ENCODE results near the gene PXMP2. TPM values are rescaled to one million over a fixed set of nuclear protein-coding genes. Genes with fewer than 3 reads are reported as not detected.

The PXMP2 gene
- total RNA-seq, 1 experiment from 2014 or later = 39.9 TPM

- intact Hi-C loops (cut with micrococcal nuclease; ENCODE audit: unreplicated experiment) = no loop called here
- Mint-ChIP-seq H3K27me3 (ENCODE audit: insufficient read depth, unreplicated experiment) (no peaks in the 10 kb centered on the region), H3K27ac (ENCODE audit: unreplicated experiment) (no peak overlapping the region), H3K4me1 (ENCODE audit: low read depth, unreplicated experiment) (no peaks in the 10 kb centered on the region), H3K9me3 (ENCODE audit: unreplicated experiment) (no peaks in the 10 kb centered on the region), H3K4me3 (ENCODE audit: unreplicated experiment) (no peak overlapping the region), H3K36me3 (ENCODE audit: insufficient read depth, unreplicated experiment) (peaks cover 99% of the 10 kb centered on the region)
- DNase-seq = no peak
- no TSS peak for BruUV-seq (replicated peaks)
- H3K9me3 ChIP-seq = peaks cover under 1% of the 10 kb centered on the region; the same call in 1 of the 2 replicates
- no peaks in the 10 kb centered on the region for H3K4me1 ChIP-seq
- peaks cover 5% of the 10 kb centered on the region for H3K36me3 ChIP-seq (ENCODE audit: control insufficient read depth, insufficient read depth, low read length)
- ChIA-PET CTCF (no interaction called here), POLR2A (no interaction called here)
- no peak overlapping the region for H3K4me3 ChIP-seq (ENCODE audit: low read depth, low read length)
- no peaks in the 10 kb centered on the region for H3K27me3 ChIP-seq (replicated peaks; ENCODE audit: control insufficient read depth, insufficient read depth, low read length)
- TF ChIP-seq, protein P1, sequence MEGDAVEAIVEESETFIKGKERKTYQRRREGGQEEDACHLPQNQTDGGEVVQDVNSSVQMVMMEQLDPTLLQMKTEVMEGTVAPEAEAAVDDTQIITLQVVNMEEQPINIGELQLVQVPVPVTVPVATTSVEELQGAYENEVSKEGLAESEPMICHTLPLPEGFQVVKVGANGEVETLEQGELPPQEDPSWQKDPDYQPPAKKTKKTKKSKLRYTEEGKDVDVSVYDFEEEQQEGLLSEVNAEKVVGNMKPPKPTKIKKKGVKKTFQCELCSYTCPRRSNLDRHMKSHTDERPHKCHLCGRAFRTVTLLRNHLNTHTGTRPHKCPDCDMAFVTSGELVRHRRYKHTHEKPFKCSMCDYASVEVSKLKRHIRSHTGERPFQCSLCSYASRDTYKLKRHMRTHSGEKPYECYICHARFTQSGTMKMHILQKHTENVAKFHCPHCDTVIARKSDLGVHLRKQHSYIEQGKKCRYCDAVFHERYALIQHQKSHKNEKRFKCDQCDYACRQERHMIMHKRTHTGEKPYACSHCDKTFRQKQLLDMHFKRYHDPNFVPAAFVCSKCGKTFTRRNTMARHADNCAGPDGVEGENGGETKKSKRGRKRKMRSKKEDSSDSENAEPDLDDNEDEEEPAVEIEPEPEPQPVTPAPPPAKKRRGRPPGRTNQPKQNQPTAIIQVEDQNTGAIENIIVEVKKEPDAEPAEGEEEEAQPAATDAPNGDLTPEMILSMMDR (IDR thresholded peaks at IDR 0.05; ENCODE audit: insufficient read depth in 1 of 2, low read depth in 1 of 2, low read length in 1 of 2, severe bottlenecking in 1 of 2, unreplicated experiment in 1 of 2) = no peak
These were observed 37.3 kb downstream of the PXMP2 start for GRCh38 chr12:132724506-132725241.

- no peak for DNase-seq
- H3K4me1 Mint-ChIP-seq (ENCODE audit: low read depth, unreplicated experiment) = no peaks in the 10 kb centered on the region
- peaks cover 2% of the 10 kb centered on the region for H3K9me3 Mint-ChIP-seq (ENCODE audit: unreplicated experiment)
- peaks cover 5% of the 10 kb centered on the region for H3K36me3 ChIP-seq (ENCODE audit: control insufficient read depth, insufficient read depth, low read length)
- no peaks in the 10 kb centered on the region for H3K27me3 ChIP-seq (replicated peaks; ENCODE audit: control insufficient read depth, insufficient read depth, low read length)
- peaks cover 98% of the 10 kb centered on the region for H3K36me3 Mint-ChIP-seq (ENCODE audit: insufficient read depth, unreplicated experiment)
- no peaks in the 10 kb centered on the region for H3K4me1 ChIP-seq
- ChIA-PET POLR2A (no interaction called here), CTCF (no interaction called here)
- no peak overlapping the region for H3K27ac Mint-ChIP-seq (ENCODE audit: unreplicated experiment)
- TF ChIP-seq, protein P1 (IDR thresholded peaks at IDR 0.05; ENCODE audit: insufficient read depth in 1 of 2, low read depth in 1 of 2, low read length in 1 of 2, severe bottlenecking in 1 of 2, unreplicated experiment in 1 of 2) = no peak
- H3K4me3 Mint-ChIP-seq (ENCODE audit: unreplicated experiment) = no peak overlapping the region
- H3K9me3 ChIP-seq = peaks cover 5% of the 10 kb centered on the region
- intact Hi-C loops (cut with micrococcal nuclease; ENCODE audit: unreplicated experiment) = no loop called here
- BruUV-seq (replicated peaks) = no TSS peak
- no peaks in the 10 kb centered on the region for H3K27me3 Mint-ChIP-seq (ENCODE audit: insufficient read depth, unreplicated experiment)
- H3K4me3 ChIP-seq (ENCODE audit: low read depth, low read length) = no peak overlapping the region
These were observed 39.0 kb downstream of the PXMP2 start for GRCh38 chr12:132726386-132726785.

DNA sequence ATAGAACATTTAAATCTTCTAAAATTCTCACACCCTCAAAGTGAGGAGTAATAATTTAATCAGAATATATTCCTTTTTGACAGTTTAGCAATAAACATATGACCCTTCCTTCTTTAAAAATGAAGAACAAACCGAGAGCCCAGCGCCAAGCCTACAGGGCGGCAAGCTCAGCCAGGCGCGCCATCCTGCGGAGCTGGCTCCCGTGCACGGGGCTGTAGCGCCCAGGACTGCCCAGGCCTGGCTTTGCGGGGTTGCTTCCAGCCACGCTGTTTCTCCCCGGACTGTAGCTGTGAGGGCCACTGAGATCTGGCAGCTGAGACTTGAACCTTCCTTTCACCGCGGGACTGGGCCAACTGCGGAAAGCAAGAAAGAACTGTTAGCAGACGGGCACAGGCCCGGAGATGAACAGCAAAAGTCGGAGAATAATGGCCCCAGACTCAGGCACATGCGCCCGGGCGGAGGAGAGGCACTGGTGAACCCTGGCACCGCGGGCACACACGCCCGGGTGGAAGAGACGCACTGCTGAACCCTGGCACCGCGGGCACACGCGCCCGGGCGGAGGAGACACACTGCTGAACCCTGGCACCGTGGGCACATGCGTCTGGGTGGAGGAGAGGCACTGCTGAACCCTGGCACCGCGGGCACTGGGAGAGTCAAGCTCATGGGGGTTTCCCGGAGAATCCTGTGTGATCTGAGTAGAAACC is 39.9 kb downstream of the PXMP2 start:
- Mint-ChIP-seq H3K36me3 (ENCODE audit: insufficient read depth, unreplicated experiment) (peaks cover 95% of the 10 kb centered on the region), H3K4me3 (ENCODE audit: unreplicated experiment) (no peak overlapping the region), H3K27me3 (ENCODE audit: insufficient read depth, unreplicated experiment) (no peaks in the 10 kb centered on the region), H3K27ac (ENCODE audit: unreplicated experiment) (no peak overlapping the region), H3K9me3 (ENCODE audit: unreplicated experiment) (peaks cover 10% of the 10 kb centered on the region), H3K4me1 (ENCODE audit: low read depth, unreplicated experiment) (no peaks in the 10 kb centered on the region)
- TF ChIP-seq, protein P1 (IDR thresholded peaks at IDR 0.05; ENCODE audit: insufficient read depth in 1 of 2, low read depth in 1 of 2, low read length in 1 of 2, severe bottlenecking in 1 of 2, unreplicated experiment in 1 of 2) = no peak
- Histone ChIP-seq H3K36me3 (ENCODE audit: control insufficient read depth, insufficient read depth, low read length) (peaks cover 5% of the 10 kb centered on the region), H3K4me1 (no peaks in the 10 kb centered on the region), H3K27me3 (replicated peaks; ENCODE audit: control insufficient read depth, insufficient read depth, low read length) (no peaks in the 10 kb centered on the region), H3K9me3 (peaks cover 5% of the 10 kb centered on the region), H3K4me3 (ENCODE audit: low read depth, low read length) (no peak overlapping the region)
- no peak for DNase-seq
- BruUV-seq (replicated peaks) = no TSS peak
- CTCF ChIA-PET = no interaction called here
- intact Hi-C loops (cut with micrococcal nuclease; ENCODE audit: unreplicated experiment) = no loop called here
- POLR2A ChIA-PET = no interaction called here
